Mesenchymal stem cell (in vitro differentiated cells and primary cell): Measurements from ENCODE around the gene HCAR3.
"Not testable (repeated sequence)": the region's sequence is repeated elsewhere in the genome, so short reads cannot be mapped to it uniquely, and the experiment has no call there.

Experiments used
- DNase-seq: peaks from one replicate; pipeline ENCODE4 v3.0.0-alpha.2; 2013
- H2AFZ ChIP-seq: one replicate; pipeline ENCODE4 v1.6.1; 2013; ENCODE audit warnings: low read depth, mild to moderate bottlenecking, control low read depth, inconsistent platforms, low read length, moderate library complexity
- H2AK5ac ChIP-seq: 2 replicates; pipeline ENCODE4 v1.6.1; 2013; ENCODE audit warnings: low read length, moderate library complexity, mild to moderate bottlenecking, inconsistent platforms; ENCODE audit not compliant: severe bottlenecking
- H2BK120ac ChIP-seq: one replicate; pipeline ENCODE4 v1.6.1; 2013; ENCODE audit warnings: low read depth, mild to moderate bottlenecking, inconsistent platforms, low read length, moderate library complexity
- H2BK12ac ChIP-seq, 2 experiments: one replicate each; pipeline ENCODE4 v1.6.1; 2013; ENCODE audit warnings: inconsistent platforms in 2 of 2, low read length in 2 of 2, mild to moderate bottlenecking in 2 of 2, moderate library complexity in 2 of 2, control low read depth in 1 of 2
- H2BK15ac ChIP-seq: one replicate; pipeline ENCODE4 v1.6.1; 2013; ENCODE audit warnings: mild to moderate bottlenecking, low read depth, inconsistent platforms; ENCODE audit not compliant: poor library complexity, severe bottlenecking
- H2BK5ac ChIP-seq: 2 replicates; pipeline ENCODE4 v1.6.1; 2013; ENCODE audit warnings: low read depth, mild to moderate bottlenecking, low read length, control low read depth, inconsistent platforms; ENCODE audit not compliant: poor library complexity, severe bottlenecking
- H3K14ac ChIP-seq, 2 experiments: one replicate each; pipeline ENCODE4 v1.6.1; 2013; ENCODE audit warnings: inconsistent platforms in 2 of 2, low read length in 2 of 2, control low read depth in 1 of 2, mild to moderate bottlenecking in 1 of 2, moderate library complexity in 1 of 2
- H3K18ac ChIP-seq, 2 experiments: one replicate each; pipeline ENCODE4 v1.6.1; 2013; ENCODE audit warnings: inconsistent platforms in 2 of 2, low read length in 2 of 2, control low read depth in 1 of 2, low read depth in 1 of 2, mild to moderate bottlenecking in 1 of 2
- H3K23ac ChIP-seq, 2 experiments: one replicate each; pipeline ENCODE4 v1.6.1; 2013; ENCODE audit warnings: inconsistent platforms in 2 of 2, low read length in 2 of 2, mild to moderate bottlenecking in 2 of 2, moderate library complexity in 2 of 2, control low read depth in 1 of 2
- H3K27ac ChIP-seq: 2 replicates; pipeline ENCODE4 v1.5.1; 2013; ENCODE audit warnings: mild to moderate bottlenecking, moderate library complexity, low read length, control low read depth, inconsistent platforms; ENCODE audit not compliant: poor library complexity, severe bottlenecking
- H3K27me3 ChIP-seq, 2 experiments: 2 replicates each; pipeline versions ENCODE4 v1.6.1 to v1.7.0; 2013; ENCODE audit warnings: low read length in 2 of 2, mild to moderate bottlenecking in 2 of 2, moderate library complexity in 2 of 2, control low read depth in 1 of 2, inconsistent platforms in 1 of 2; ENCODE audit not compliant: control insufficient read depth in 1 of 2, insufficient read depth in 1 of 2
- H3K36me3 ChIP-seq, 2 experiments: 2 replicates each; pipeline versions ENCODE4 v1.6.1 to v1.7.0; 2013; ENCODE audit warnings: low read length in 2 of 2, control low read depth in 1 of 2, inconsistent platforms in 1 of 2, low read depth in 1 of 2, mild to moderate bottlenecking in 1 of 2; ENCODE audit not compliant: insufficient read depth in 2 of 2, control insufficient read depth in 1 of 2
- H3K4ac ChIP-seq, 2 experiments: one replicate each; pipeline ENCODE4 v1.6.1; 2013; ENCODE audit warnings: inconsistent platforms in 2 of 2, low read length in 2 of 2, mild to moderate bottlenecking in 2 of 2, moderate library complexity in 2 of 2, control low read depth in 1 of 2, low read depth in 1 of 2
- H3K4me1 ChIP-seq: 2 replicates; pipeline ENCODE4 v1.6.1; 2013; ENCODE audit warnings: low read depth, low read length, control low read depth; ENCODE audit not compliant: control insufficient read depth, insufficient read depth
- H3K4me2 ChIP-seq: 2 replicates; pipeline ENCODE4 v1.6.1; 2013; ENCODE audit warnings: low read length, mild to moderate bottlenecking, inconsistent platforms; ENCODE audit not compliant: poor library complexity, severe bottlenecking
- H3K4me3 ChIP-seq, 2 experiments: 2 replicates each; pipeline versions ENCODE4 v1.5.1 to v1.7.0; 2013; ENCODE audit warnings: low read length in 2 of 2, mild to moderate bottlenecking in 2 of 2, control low read depth in 1 of 2, low read depth in 1 of 2; ENCODE audit not compliant: insufficient read depth in 1 of 2
- H3K79me1 ChIP-seq: replicated peaks from 2 replicates; pipeline ENCODE4 v1.6.1; 2013; ENCODE audit warnings: mild to moderate bottlenecking, control low read depth, low read length, inconsistent platforms; ENCODE audit not compliant: poor library complexity, severe bottlenecking
- H3K9ac ChIP-seq: 2 replicates; pipeline ENCODE4 v1.7.0; 2013; ENCODE audit warnings: mild to moderate bottlenecking, low read length, moderate library complexity
- H3K9me3 ChIP-seq: 2 replicates; pipeline ENCODE4 v1.7.0; 2013; ENCODE audit warnings: mild to moderate bottlenecking, low read length; ENCODE audit not compliant: control insufficient read depth
- H4K8ac ChIP-seq: one replicate; pipeline ENCODE4 v1.6.1; 2013; ENCODE audit warnings: inconsistent platforms, mild to moderate bottlenecking, low read length, moderate library complexity
- H4K91ac ChIP-seq: one replicate; pipeline ENCODE4 v1.6.1; 2013; ENCODE audit warnings: mild to moderate bottlenecking, low read length, inconsistent platforms
- WGBS: methylation state at CpG from one replicate; pipeline ENCODE4 v1.1.7; 2013; ENCODE audit warnings: mixed read lengths; 5-methylcytosine and 5-hydroxymethylcytosine counted together

The HCAR3 gene

GRCh38 chr12:122710341-122710740, 6.3 kb downstream of the HCAR3 start:
- H3K36me3 ChIP-seq, H3K79me1 ChIP-seq, H4K91ac ChIP-seq, H3K14ac ChIP-seq, DNase-seq, H3K4ac ChIP-seq, H3K27me3 ChIP-seq, H4K8ac ChIP-seq, H3K9ac ChIP-seq, H2AK5ac ChIP-seq, H2BK120ac ChIP-seq, H3K27ac ChIP-seq, H3K23ac ChIP-seq, H3K9me3 ChIP-seq, H3K4me2 ChIP-seq, H3K4me1 ChIP-seq, H3K4me3 ChIP-seq, H2BK12ac ChIP-seq, H2BK15ac ChIP-seq, H3K18ac ChIP-seq, H2AFZ ChIP-seq, H2BK5ac ChIP-seq: not testable (repeated sequence)
- 97% methylated on average over 2 of the region's 2 CpGs for WGBS

- not testable (repeated sequence) for DNase-seq, H4K91ac ChIP-seq, H4K8ac ChIP-seq, H3K4me2 ChIP-seq, H3K27ac ChIP-seq, H3K9ac ChIP-seq, H2BK120ac ChIP-seq, H3K18ac ChIP-seq, H3K4me1 ChIP-seq, H2BK15ac ChIP-seq, H3K4me3 ChIP-seq, H2BK5ac ChIP-seq, H3K79me1 ChIP-seq, H2BK12ac ChIP-seq, H3K23ac ChIP-seq, H3K4ac ChIP-seq, H3K27me3 ChIP-seq, H3K14ac ChIP-seq, H2AK5ac ChIP-seq, H3K9me3 ChIP-seq, H2AFZ ChIP-seq, H3K36me3 ChIP-seq
- no CpG with 5 or more reads among the region's 3 CpGs for WGBS
Measured at GRCh38 chr12:122709287-122709686, 7.3 kb downstream of the HCAR3 start.

DNA sequence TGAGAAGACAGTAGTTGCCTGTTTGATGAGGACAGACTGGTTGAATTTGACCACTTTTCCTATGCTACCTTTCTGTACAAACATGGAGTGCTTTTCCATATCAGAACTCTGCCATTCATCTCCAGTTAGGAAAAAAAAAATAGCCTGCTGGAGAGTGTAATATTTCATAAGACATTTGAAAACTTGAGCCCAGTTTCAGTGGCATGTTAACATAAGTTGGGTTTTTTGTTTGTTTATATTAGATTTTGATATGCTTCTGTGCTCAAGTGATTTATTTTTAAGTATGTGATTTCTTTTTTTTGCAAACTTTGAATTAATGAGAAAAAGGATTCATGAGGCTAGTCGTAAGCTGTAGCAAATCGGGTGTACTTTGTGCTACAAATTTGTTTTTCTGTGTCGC, 12.8 kb downstream of the HCAR3 start:
- H3K18ac ChIP-seq, H2BK12ac ChIP-seq, H3K27ac ChIP-seq, H3K4me3 ChIP-seq, H3K4ac ChIP-seq, H2BK5ac ChIP-seq, H3K9me3 ChIP-seq, H3K4me2 ChIP-seq, H3K4me1 ChIP-seq, DNase-seq, H2AK5ac ChIP-seq, H3K79me1 ChIP-seq, H2BK15ac ChIP-seq, H3K27me3 ChIP-seq, H3K9ac ChIP-seq, H2AFZ ChIP-seq, H3K23ac ChIP-seq, H4K91ac ChIP-seq, H3K14ac ChIP-seq, H3K36me3 ChIP-seq, H2BK120ac ChIP-seq, H4K8ac ChIP-seq: not testable (repeated sequence)
- WGBS: 100% methylated on average over 1 of the region's 3 CpGs

- Histone ChIP-seq H3K18ac (peak within 1 kb of the TSS; percentile 43 to 59), H4K91ac (peak within 1 kb of the TSS; percentile 66), H2BK15ac (peak within 1 kb of the TSS; percentile 23), H2BK12ac (peak within 1 kb of the TSS in 1 of 2 experiments; percentile 59), H3K4ac (peak within 1 kb of the TSS in 1 of 2 experiments; percentile 54)
- H3K9ac ChIP-seq, H3K9me3 ChIP-seq, H3K4me2 ChIP-seq, H3K27ac ChIP-seq, H3K36me3 ChIP-seq, H2AFZ ChIP-seq, H2BK120ac ChIP-seq, H4K8ac ChIP-seq, H3K79me1 ChIP-seq, H3K4me3 ChIP-seq, H3K23ac ChIP-seq, H2AK5ac ChIP-seq, H3K27me3 ChIP-seq, H2BK5ac ChIP-seq, H3K4me1 ChIP-seq, H3K14ac ChIP-seq: not testable (repeated sequence)
- DNase-seq: peak; percentile 67
- WGBS: 96% methylated on average over 19 of the region's 22 CpGs
Measured at GRCh38 chr12:122702890-122703611, 13.6 kb downstream of the HCAR3 start, which contains the start of gene HCAR2. Gene HCAR2 (minus strand): TSS chr12:122703357. CDS start chr12:122703283, 74 bp downstream.
